Breast epithelium (tissue), 4 donors: ENCODE measurements around the gene WNK2. TPM values are rescaled to one million over a fixed set of nuclear protein-coding genes. Genes with fewer than 3 reads are reported as not detected.

Experiments used
- DNase-seq, 2 donors: peaks; one replicate each; pipeline ENCODE4 v3.0.0-alpha.2; 2019; ENCODE audit warnings: low spot score in 2 of 2
- H3K27ac ChIP-seq, 2 donors: fragments of 200-600 bp; sonication (generic) in 1 of 2; one replicate each; pipeline ENCODE4 v1.5.1; 2016 to 2019; ENCODE audit warnings: mild to moderate bottlenecking in 1 of 2
- H3K27me3 ChIP-seq, 2 donors: fragments of 200-600 bp; sonication (generic) in 1 of 2; one replicate each; pipeline versions ENCODE4 v1.5.1 to v1.6.0; 2017 to 2019; ENCODE audit warnings: control low read depth in 1 of 2, mild to moderate bottlenecking in 1 of 2
- H3K36me3 ChIP-seq: fragments of 200-600 bp; one replicate; pipeline ENCODE4 v1.5.1; 2019
- H3K4me1 ChIP-seq, 2 donors: fragments of 200-600 bp; sonication (generic); one replicate each; pipeline ENCODE4 v1.5.1; 2016 to 2019; ENCODE audit warnings: control low read depth in 1 of 2
- H3K4me3 ChIP-seq, 3 donors: fragments of 200-600 bp; sonication (generic); 1 replicate in 2 of 3; 2 replicates in 1 of 3; pipeline ENCODE4 v1.5.1; 2016 to 2019; ENCODE audit warnings: mild to moderate bottlenecking in 3 of 3, moderate library complexity in 2 of 3
- H3K9me3 ChIP-seq, 2 donors: fragments of 200-600 bp; sonication (generic) in 1 of 2; one replicate each; pipeline ENCODE4 v1.5.1; 2016 to 2019; ENCODE audit warnings: control low read depth in 1 of 2
- CTCF ChIP-seq, 3 donors: fragments of 450-650 bp; IDR thresholded peaks; one replicate each; pipeline ENCODE4 v1.5.1; 2016 to 2017; ENCODE audit warnings: antibody characterized with exemption in 3 of 3, mild to moderate bottlenecking in 3 of 3, moderate library complexity in 3 of 3
- POLR2A ChIP-seq: fragments of 450-650 bp; IDR thresholded peaks from one replicate; pipeline ENCODE4 v1.6.1; 2016; ENCODE audit warnings: antibody characterized with exemption, mild to moderate bottlenecking, moderate library complexity
- POLR2AphosphoS5 ChIP-seq, 3 donors: sonication (generic); formaldehyde crosslinking; IDR thresholded peaks; one replicate each; pipeline ENCODE4 v1.6.1; 2017; ENCODE audit warnings: antibody characterized with exemption in 3 of 3
- intact Hi-C: fragments of 100-400 bp; cut with DNase I; formaldehyde crosslinking; loops from one replicate; pipeline ENCODE4 v1.15.1; 2023; ENCODE audit warnings: low total_unique reads
- total RNA-seq, 3 donors: library from RNA; depleted of rRNA; stranded (reverse); fragments of >200 nt; gene quantifications; one replicate each; pipeline ENCODE4 v1.1.0, GENCODE V29; 2016

Gene WNK2
- total RNA-seq, 3 donors from 2014 or later = 9.1 to 28.5 TPM; not detected in 1

GRCh38 chr9:93288891-93289883, 105.2 kb downstream of the WNK2 start:
- Histone ChIP-seq H3K4me3 (no peak overlapping the region), H3K36me3 (no peaks in the 10 kb centered on the region), H3K9me3 (no peaks in the 10 kb centered on the region), H3K27me3 (no peaks in the 10 kb centered on the region), H3K27ac (no peak overlapping the region), H3K4me1 (no peaks in the 10 kb centered on the region)
- DNase-seq = no peak
- no peak for TF ChIP-seq POLR2A
- intact Hi-C loops = no loop called here

GRCh38 chr9:93290495-93291434, 106.8 kb downstream of the WNK2 start:
- no peak for TF ChIP-seq CTCF (IDR thresholded peaks at IDR 0.05)
- TF ChIP-seq POLR2AphosphoS5 (IDR thresholded peaks at IDR 0.05) = no peak
- TF ChIP-seq POLR2A = no peak
- Histone ChIP-seq H3K9me3 (no peaks in the 10 kb centered on the region), H3K27me3 (no peaks in the 10 kb centered on the region), H3K4me3 (no peak overlapping the region), H3K27ac (no peak overlapping the region), H3K36me3 (no peaks in the 10 kb centered on the region), H3K4me1 (no peaks in the 10 kb centered on the region)
- no peak for DNase-seq
- intact Hi-C loops = no loop called here

- Histone ChIP-seq H3K27ac (no peak overlapping the region), H3K9me3 (no peaks in the 10 kb centered on the region), H3K36me3 (no peaks in the 10 kb centered on the region)
These were observed 107.8 kb downstream of the WNK2 start for GRCh38 chr9:93291536-93292287.

DNA sequence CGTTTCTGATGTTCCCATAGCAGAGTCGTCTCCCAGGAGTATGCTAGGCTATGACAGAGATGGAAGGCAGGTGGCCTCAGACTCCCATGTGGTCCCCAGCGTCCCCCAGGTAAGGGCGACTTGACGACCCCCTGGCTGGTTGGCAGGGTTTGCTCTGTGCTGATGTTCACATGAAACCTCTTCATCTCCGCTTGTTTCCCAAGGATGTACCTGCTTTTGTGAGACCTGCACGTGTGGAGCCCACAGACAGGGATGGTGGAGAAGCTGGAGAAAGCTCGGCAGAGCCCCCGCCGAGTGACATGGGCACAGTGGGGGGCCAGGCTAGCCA, 108.3 kb downstream of the WNK2 start:
- Histone ChIP-seq H3K36me3 (no peaks in the 10 kb centered on the region), H3K27me3 (no peaks in the 10 kb centered on the region), H3K27ac (no peak overlapping the region), H3K4me1 (no peaks in the 10 kb centered on the region), H3K4me3 (no peak overlapping the region), H3K9me3 (no peaks in the 10 kb centered on the region)
- no peak for TF ChIP-seq POLR2A
- TF ChIP-seq POLR2AphosphoS5 (IDR thresholded peaks at IDR 0.05) = no peak
- no peak for TF ChIP-seq CTCF (IDR thresholded peaks at IDR 0.05)
- DNase-seq = no peak
- intact Hi-C loops = no loop called here

More at GRCh38 chr9:93291536-93292287, 107.8 kb downstream of the WNK2 start:
- DNase-seq = no peak
- no peak for TF ChIP-seq CTCF (IDR thresholded peaks at IDR 0.05)
- TF ChIP-seq POLR2A = no peak
- TF ChIP-seq POLR2AphosphoS5 (IDR thresholded peaks at IDR 0.05) = no peak
- Histone ChIP-seq H3K4me1 (no peaks in the 10 kb centered on the region), H3K4me3 (no peak overlapping the region), H3K27me3 (no peaks in the 10 kb centered on the region)
- intact Hi-C loops = no loop called here

- H3K36me3 ChIP-seq = no peaks in the 10 kb centered on the region
These were observed 108.9 kb downstream of the WNK2 start for GRCh38 chr9:93292664-93293328.

More at GRCh38 chr9:93292664-93293328, 108.9 kb downstream of the WNK2 start:
- Histone ChIP-seq H3K27me3 (no peaks in the 10 kb centered on the region), H3K4me1 (no peaks in the 10 kb centered on the region), H3K4me3 (no peak overlapping the region), H3K27ac (no peak overlapping the region), H3K9me3 (no peaks in the 10 kb centered on the region)
- DNase-seq = no peak
- TF ChIP-seq POLR2A (no peak), POLR2AphosphoS5 (IDR thresholded peaks at IDR 0.05) (no peak), CTCF (IDR thresholded peaks at IDR 0.05) (no peak)
- intact Hi-C loops = no loop called here
